ENCODE results near the gene PNPLA6. TPM values are rescaled to one million over a fixed set of nuclear protein-coding genes. Genes with fewer than 3 reads are reported as not detected.
A peak's percentile ranks its signal among the peaks of the same experiment; 100 is the strongest.

PNPLA6 gene
- total and polyA plus RNA-seq, 2 experiments from 2014 or later: 66.6 to 135 TPM

DNA sequence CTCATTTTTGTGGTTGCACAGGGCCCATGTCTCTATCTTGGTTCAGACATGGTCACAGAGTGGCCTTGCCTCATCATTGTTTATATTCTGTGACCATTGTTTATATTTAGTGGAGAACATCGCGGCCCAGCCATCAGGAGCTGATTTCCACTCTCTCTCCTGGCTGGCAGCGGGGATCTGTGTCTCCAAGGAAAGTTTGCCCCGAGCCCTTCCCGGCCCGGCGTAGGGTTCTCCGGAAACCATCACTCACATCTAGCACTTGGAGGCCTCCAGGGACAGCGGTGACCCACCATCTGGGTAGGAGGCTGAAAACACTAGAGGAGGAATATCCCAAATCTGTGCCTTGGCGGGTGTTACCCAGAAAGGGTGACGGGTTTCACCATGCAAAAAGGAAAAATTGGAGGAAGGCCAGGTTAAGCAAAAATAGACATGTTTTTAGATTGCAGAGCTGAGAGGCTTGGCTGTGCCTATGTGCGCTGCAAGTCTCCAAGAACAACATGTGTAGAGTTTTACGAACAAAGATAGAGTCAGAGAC, 20.3 kb upstream of the PNPLA6 start:
- H3K4me1 ChIP-seq (ENCODE audit: insufficient read depth): peaks cover 13% of the 10 kb centered on the region
- H3K9me2 ChIP-seq (ENCODE audit: insufficient read depth): no peaks in the 10 kb centered on the region
- no peaks in the 10 kb centered on the region for H4K20me1 ChIP-seq (replicated peaks; ENCODE audit: insufficient read depth)
- Mint-ChIP-seq H3K27me3 (ENCODE audit: insufficient read depth, low read depth, poor library complexity) (peaks cover 6% of the 10 kb centered on the region), H3K27ac (peak overlapping the region; percentile 95), H3K4me1 (peaks cover 13% of the 10 kb centered on the region), H3K36me3 (ENCODE audit: low read depth) (peaks cover 9% of the 10 kb centered on the region; the same call in 2 of the 3 replicates), H3K4me3 (peak overlapping the region; percentile 78), H3K9me3 (peaks cover 3% of the 10 kb centered on the region; the same call in 2 of the 3 replicates)
- no peaks in the 10 kb centered on the region for H3K36me3 ChIP-seq (ENCODE audit: insufficient read depth)
- H2AFZ ChIP-seq: peak overlapping the region; percentile 98
- ATAC-seq (peak; percentile 6; the same call in 1 of the 3 replicates), DNase-seq (ENCODE audit: low spot score) (no peak)
- no peaks in the 10 kb centered on the region; the same call in 1 of the 2 replicates for H3K79me2 ChIP-seq (replicated peaks; ENCODE audit: insufficient read depth)
- peak overlapping the region; percentile 54 for H3K4me3 ChIP-seq
- H3K4me2 ChIP-seq: peak overlapping the region; percentile 83
- TF ChIP-seq, protein P1, sequence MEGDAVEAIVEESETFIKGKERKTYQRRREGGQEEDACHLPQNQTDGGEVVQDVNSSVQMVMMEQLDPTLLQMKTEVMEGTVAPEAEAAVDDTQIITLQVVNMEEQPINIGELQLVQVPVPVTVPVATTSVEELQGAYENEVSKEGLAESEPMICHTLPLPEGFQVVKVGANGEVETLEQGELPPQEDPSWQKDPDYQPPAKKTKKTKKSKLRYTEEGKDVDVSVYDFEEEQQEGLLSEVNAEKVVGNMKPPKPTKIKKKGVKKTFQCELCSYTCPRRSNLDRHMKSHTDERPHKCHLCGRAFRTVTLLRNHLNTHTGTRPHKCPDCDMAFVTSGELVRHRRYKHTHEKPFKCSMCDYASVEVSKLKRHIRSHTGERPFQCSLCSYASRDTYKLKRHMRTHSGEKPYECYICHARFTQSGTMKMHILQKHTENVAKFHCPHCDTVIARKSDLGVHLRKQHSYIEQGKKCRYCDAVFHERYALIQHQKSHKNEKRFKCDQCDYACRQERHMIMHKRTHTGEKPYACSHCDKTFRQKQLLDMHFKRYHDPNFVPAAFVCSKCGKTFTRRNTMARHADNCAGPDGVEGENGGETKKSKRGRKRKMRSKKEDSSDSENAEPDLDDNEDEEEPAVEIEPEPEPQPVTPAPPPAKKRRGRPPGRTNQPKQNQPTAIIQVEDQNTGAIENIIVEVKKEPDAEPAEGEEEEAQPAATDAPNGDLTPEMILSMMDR (conservative IDR thresholded peaks at IDR 0.05; ENCODE audit: low read depth in 2 of 2): no peak
- no peak for TF ChIP-seq CREB1 (CRISPR knock-in tag; IDR thresholded peaks at IDR 0.05; ENCODE audit: low read depth)
- TF ChIP-seq, protein P2, sequence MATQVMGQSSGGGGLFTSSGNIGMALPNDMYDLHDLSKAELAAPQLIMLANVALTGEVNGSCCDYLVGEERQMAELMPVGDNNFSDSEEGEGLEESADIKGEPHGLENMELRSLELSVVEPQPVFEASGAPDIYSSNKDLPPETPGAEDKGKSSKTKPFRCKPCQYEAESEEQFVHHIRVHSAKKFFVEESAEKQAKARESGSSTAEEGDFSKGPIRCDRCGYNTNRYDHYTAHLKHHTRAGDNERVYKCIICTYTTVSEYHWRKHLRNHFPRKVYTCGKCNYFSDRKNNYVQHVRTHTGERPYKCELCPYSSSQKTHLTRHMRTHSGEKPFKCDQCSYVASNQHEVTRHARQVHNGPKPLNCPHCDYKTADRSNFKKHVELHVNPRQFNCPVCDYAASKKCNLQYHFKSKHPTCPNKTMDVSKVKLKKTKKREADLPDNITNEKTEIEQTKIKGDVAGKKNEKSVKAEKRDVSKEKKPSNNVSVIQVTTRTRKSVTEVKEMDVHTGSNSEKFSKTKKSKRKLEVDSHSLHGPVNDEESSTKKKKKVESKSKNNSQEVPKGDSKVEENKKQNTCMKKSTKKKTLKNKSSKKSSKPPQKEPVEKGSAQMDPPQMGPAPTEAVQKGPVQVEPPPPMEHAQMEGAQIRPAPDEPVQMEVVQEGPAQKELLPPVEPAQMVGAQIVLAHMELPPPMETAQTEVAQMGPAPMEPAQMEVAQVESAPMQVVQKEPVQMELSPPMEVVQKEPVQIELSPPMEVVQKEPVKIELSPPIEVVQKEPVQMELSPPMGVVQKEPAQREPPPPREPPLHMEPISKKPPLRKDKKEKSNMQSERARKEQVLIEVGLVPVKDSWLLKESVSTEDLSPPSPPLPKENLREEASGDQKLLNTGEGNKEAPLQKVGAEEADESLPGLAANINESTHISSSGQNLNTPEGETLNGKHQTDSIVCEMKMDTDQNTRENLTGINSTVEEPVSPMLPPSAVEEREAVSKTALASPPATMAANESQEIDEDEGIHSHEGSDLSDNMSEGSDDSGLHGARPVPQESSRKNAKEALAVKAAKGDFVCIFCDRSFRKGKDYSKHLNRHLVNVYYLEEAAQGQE (IDR thresholded peaks at IDR 0.05; ENCODE audit: unreplicated experiment): no peak
- no peak for TF ChIP-seq JUNB (IDR thresholded peaks at IDR 0.05; ENCODE audit: unreplicated experiment)
- TF ChIP-seq, protein P3, sequence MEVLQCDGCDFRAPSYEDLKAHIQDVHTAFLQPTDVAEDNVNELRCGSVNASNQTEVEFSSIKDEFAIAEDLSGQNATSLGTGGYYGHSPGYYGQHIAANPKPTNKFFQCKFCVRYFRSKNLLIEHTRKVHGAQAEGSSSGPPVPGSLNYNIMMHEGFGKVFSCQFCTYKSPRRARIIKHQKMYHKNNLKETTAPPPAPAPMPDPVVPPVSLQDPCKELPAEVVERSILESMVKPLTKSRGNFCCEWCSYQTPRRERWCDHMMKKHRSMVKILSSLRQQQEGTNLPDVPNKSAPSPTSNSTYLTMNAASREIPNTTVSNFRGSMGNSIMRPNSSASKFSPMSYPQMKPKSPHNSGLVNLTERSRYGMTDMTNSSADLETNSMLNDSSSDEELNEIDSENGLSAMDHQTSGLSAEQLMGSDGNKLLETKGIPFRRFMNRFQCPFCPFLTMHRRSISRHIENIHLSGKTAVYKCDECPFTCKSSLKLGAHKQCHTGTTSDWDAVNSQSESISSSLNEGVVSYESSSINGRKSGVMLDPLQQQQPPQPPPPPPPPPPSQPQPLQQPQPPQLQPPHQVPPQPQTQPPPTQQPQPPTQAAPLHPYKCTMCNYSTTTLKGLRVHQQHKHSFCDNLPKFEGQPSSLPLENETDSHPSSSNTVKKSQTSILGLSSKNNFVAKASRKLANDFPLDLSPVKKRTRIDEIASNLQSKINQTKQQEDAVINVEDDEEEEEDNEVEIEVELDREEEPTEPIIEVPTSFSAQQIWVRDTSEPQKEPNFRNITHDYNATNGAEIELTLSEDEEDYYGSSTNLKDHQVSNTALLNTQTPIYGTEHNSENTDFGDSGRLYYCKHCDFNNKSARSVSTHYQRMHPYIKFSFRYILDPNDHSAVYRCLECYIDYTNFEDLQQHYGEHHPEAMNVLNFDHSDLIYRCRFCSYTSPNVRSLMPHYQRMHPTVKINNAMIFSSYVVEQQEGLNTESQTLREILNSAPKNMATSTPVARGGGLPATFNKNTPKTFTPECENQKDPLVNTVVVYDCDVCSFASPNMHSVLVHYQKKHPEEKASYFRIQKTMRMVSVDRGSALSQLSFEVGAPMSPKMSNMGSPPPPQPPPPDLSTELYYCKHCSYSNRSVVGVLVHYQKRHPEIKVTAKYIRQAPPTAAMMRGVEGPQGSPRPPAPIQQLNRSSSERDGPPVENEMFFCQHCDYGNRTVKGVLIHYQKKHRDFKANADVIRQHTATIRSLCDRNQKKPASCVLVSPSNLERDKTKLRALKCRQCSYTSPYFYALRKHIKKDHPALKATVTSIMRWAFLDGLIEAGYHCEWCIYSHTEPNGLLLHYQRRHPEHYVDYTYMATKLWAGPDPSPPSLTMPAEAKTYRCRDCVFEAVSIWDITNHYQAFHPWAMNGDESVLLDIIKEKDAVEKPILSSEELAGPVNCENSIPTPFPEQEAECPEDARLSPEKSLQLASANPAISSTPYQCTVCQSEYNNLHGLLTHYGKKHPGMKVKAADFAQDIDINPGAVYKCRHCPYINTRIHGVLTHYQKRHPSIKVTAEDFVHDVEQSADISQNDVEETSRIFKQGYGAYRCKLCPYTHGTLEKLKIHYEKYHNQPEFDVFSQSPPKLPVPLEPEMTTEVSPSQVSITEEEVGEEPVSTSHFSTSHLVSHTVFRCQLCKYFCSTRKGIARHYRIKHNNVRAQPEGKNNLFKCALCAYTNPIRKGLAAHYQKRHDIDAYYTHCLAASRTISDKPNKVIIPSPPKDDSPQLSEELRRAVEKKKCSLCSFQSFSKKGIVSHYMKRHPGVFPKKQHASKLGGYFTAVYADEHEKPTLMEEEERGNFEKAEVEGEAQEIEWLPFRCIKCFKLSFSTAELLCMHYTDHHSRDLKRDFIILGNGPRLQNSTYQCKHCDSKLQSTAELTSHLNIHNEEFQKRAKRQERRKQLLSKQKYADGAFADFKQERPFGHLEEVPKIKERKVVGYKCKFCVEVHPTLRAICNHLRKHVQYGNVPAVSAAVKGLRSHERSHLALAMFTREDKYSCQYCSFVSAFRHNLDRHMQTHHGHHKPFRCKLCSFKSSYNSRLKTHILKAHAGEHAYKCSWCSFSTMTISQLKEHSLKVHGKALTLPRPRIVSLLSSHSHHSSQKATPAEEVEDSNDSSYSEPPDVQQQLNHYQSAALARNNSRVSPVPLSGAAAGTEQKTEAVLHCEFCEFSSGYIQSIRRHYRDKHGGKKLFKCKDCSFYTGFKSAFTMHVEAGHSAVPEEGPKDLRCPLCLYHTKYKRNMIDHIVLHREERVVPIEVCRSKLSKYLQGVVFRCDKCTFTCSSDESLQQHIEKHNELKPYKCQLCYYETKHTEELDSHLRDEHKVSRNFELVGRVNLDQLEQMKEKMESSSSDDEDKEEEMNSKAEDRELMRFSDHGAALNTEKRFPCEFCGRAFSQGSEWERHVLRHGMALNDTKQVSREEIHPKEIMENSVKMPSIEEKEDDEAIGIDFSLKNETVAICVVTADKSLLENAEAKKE (CRISPR knock-in tag; IDR thresholded peaks at IDR 0.05): no peak
- no peak for TF ChIP-seq EZH2phosphoT487 (IDR thresholded peaks at IDR 0.05; ENCODE audit: unreplicated experiment)
- no peak for TF ChIP-seq ZNF114 (CRISPR knock-in tag; IDR thresholded peaks at IDR 0.05)
- no peak for TF ChIP-seq EZH2 (IDR thresholded peaks at IDR 0.05; ENCODE audit: low read depth, unreplicated experiment)
- no peak for TF ChIP-seq STAT1 (IDR thresholded peaks at IDR 0.05; ENCODE audit: unreplicated experiment)
- TF ChIP-seq NANOG (IDR thresholded peaks at IDR 0.05; ENCODE audit: borderline replicate concordance): no peak
- no peak for TF ChIP-seq POLR2AphosphoS5 (IDR thresholded peaks at IDR 0.05; ENCODE audit: low read depth)
- TF ChIP-seq, protein P4, sequence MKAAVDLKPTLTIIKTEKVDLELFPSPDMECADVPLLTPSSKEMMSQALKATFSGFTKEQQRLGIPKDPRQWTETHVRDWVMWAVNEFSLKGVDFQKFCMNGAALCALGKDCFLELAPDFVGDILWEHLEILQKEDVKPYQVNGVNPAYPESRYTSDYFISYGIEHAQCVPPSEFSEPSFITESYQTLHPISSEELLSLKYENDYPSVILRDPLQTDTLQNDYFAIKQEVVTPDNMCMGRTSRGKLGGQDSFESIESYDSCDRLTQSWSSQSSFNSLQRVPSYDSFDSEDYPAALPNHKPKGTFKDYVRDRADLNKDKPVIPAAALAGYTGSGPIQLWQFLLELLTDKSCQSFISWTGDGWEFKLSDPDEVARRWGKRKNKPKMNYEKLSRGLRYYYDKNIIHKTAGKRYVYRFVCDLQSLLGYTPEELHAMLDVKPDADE (IDR thresholded peaks at IDR 0.05): no peak
- no peak for TF ChIP-seq ZNF331 (CRISPR knock-in tag; IDR thresholded peaks at IDR 0.05; ENCODE audit: low read depth)
- H3K27ac ChIP-seq (ENCODE audit: low read depth): peak overlapping the region; percentile 85; the same call in 1 of the 2 replicates
- no peaks in the 10 kb centered on the region for H3F3A ChIP-seq (replicated peaks; ENCODE audit: low read depth)
- no peaks in the 10 kb centered on the region for H3K27me3 ChIP-seq (ENCODE audit: insufficient read depth)
